ENCODE measurements around the gene VKORC1L1. TPM values are rescaled to one million over a fixed set of nuclear protein-coding genes. Genes with fewer than 3 reads are reported as not detected.

VKORC1L1 gene
- total RNA-seq, 2 experiments from 2014 or later, result 13.5 to 13.8 TPM

GRCh38 chr7:65972976-65973375 is 100.1 kb downstream of the VKORC1L1 start:
- POLR2A ChIA-PET, result no interaction called here
- Mint-ChIP-seq H3K27me3 (no peaks in the 10 kb centered on the region), H3K9me3 (no peaks in the 10 kb centered on the region), H3K27ac (no peak overlapping the region), H3K4me1 (ENCODE audit: low read depth) (peaks cover 2% of the 10 kb centered on the region), H3K4me3 (no peak overlapping the region), H3K36me3 (ENCODE audit: low read depth) (peaks cover 38% of the 10 kb centered on the region)
- no peak for TF ChIP-seq CTCF (IDR thresholded peaks at IDR 0.05)
- ATAC-seq, result no peak
- DNase-seq, result no peak
- intact Hi-C loops (cut with micrococcal nuclease), result no loop called here
- CTCF ChIA-PET, result no interaction called here

- no peak overlapping the region for H3K4me3 Mint-ChIP-seq
- ATAC-seq, result no peak
- peaks cover 2% of the 10 kb centered on the region for H3K4me1 Mint-ChIP-seq (ENCODE audit: low read depth)
- ChIA-PET CTCF (no interaction called here), POLR2A (no interaction called here)
- H3K27me3 Mint-ChIP-seq, result no peaks in the 10 kb centered on the region
- H3K27ac Mint-ChIP-seq, result no peak overlapping the region
- H3K36me3 Mint-ChIP-seq (ENCODE audit: low read depth), result peaks cover 37% of the 10 kb centered on the region
- DNase-seq, result no peak
- no peak for TF ChIP-seq CTCF (IDR thresholded peaks at IDR 0.05)
- H3K9me3 Mint-ChIP-seq, result no peaks in the 10 kb centered on the region
- intact Hi-C loops (cut with micrococcal nuclease), result no loop called here
These were observed 101.4 kb downstream of the VKORC1L1 start for GRCh38 chr7:65974191-65974801.

GRCh38 chr7:65974876-65975275 is 102.0 kb downstream of the VKORC1L1 start:
- Mint-ChIP-seq H3K36me3 (ENCODE audit: low read depth) (peaks cover 37% of the 10 kb centered on the region), H3K9me3 (no peaks in the 10 kb centered on the region), H3K4me1 (ENCODE audit: low read depth) (peaks cover 2% of the 10 kb centered on the region), H3K27me3 (no peaks in the 10 kb centered on the region), H3K4me3 (no peak overlapping the region), H3K27ac (no peak overlapping the region)
- ChIA-PET POLR2A (interaction anchor here (0.8 kb wide), 1 partner anchor 16 kb away, joined by 3 read pairs; no protein-coding TSS in a partner anchor), CTCF (no interaction called here)
- no peak for TF ChIP-seq CTCF (IDR thresholded peaks at IDR 0.05)
- no peak for ATAC-seq
- intact Hi-C loops (cut with micrococcal nuclease), result no loop called here
- no peak for DNase-seq

DNA sequence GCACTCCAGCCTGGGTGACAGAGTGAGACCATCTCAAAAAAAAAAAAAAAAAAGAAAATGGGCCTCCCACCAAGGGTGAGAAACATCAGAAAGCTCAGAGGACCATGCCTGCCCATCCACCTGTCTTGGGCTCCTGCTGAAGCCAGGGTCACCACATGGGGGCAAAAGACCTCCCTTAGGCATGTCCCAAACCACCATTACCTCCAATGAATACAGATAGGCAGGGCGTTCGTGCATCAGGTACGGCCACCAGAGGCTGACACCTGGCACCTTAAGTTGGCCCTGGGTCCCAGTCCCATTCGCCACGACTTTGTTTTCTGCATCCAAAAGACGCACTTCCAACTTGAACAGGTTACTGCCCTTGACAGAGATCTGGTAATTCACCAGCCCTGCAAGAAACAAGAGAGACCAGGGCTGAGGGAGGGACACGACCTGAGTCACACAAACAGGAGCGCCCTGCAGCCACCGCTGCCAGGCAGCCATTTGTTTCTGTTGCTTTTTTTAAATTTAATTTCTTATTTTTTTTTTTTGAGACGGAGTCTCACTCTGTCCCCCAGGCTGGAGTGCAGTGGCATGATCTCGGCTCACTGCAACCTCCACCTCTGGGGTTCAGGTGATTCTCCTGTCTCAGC is 103.1 kb downstream of the VKORC1L1 start:
- Mint-ChIP-seq H3K4me3 (no peak overlapping the region), H3K36me3 (ENCODE audit: low read depth) (peaks cover 38% of the 10 kb centered on the region), H3K9me3 (no peaks in the 10 kb centered on the region), H3K4me1 (ENCODE audit: low read depth) (peaks cover 10% of the 10 kb centered on the region), H3K27me3 (no peaks in the 10 kb centered on the region), H3K27ac (no peak overlapping the region)
- no peak for ATAC-seq
- DNase-seq, result no peak
- no peak for TF ChIP-seq CTCF (IDR thresholded peaks at IDR 0.05)
- POLR2A ChIA-PET, result interaction anchor here (0.7 to 0.8 kb wide), 2 partner anchors 17 to 38 kb away, joined by 3 read pairs; no protein-coding TSS in a partner anchor
- CTCF ChIA-PET, result no interaction called here
- intact Hi-C loops (cut with micrococcal nuclease), result no loop called here

GRCh38 chr7:65976659-65977196 is 103.9 kb downstream of the VKORC1L1 start:
- ATAC-seq (no peak), DNase-seq (no peak)
- peaks cover 10% of the 10 kb centered on the region for H3K4me1 Mint-ChIP-seq (ENCODE audit: low read depth)
- H3K27me3 Mint-ChIP-seq, result no peaks in the 10 kb centered on the region
- peaks cover 35% of the 10 kb centered on the region for H3K36me3 Mint-ChIP-seq (ENCODE audit: low read depth)
- H3K4me3 Mint-ChIP-seq, result no peak overlapping the region
- H3K27ac Mint-ChIP-seq, result no peak overlapping the region
- no peaks in the 10 kb centered on the region for H3K9me3 Mint-ChIP-seq
- no peak for TF ChIP-seq CTCF (IDR thresholded peaks at IDR 0.05)
- intact Hi-C loops (cut with micrococcal nuclease), result no loop called here
- CTCF ChIA-PET, result no interaction called here
- POLR2A ChIA-PET, result interaction anchor here (0.7 kb wide), 1 partner anchor 37 kb away, joined by 3 read pairs; no protein-coding TSS in a partner anchor

Measured in activated CD8-positive, alpha-beta T cell treated with anti-CD3 and anti-CD28 coated beads for 36 hours (primary cell).